Mucosa of descending colon (tissue), 3 donors: Measurements from ENCODE around the gene LRRC37A. TPM values are rescaled to one million over a fixed set of nuclear protein-coding genes. Genes with fewer than 3 reads are reported as not detected.
"Not testable (repeated sequence)": the region's sequence is repeated elsewhere in the genome, so short reads cannot be mapped to it uniquely, and the experiment has no call there.

Experiments used
- ATAC-seq: fragments of 200-7000 bp; cut with Tn5 transposase; one replicate; pipeline ENCODE4 v1.9.1; 2020; ENCODE audit warnings: mild to moderate bottlenecking, moderate library complexity
- DNase-seq, 3 donors: peaks; one replicate each; pipeline ENCODE4 v3.0.0-alpha.2; 2020
- H3K36me3 ChIP-seq: fragments of 200-600 bp; one replicate; pipeline ENCODE4 v1.8.0; 2021; ENCODE audit warnings: low read depth, mild to moderate bottlenecking
- H3K4me1 ChIP-seq: fragments of 200-600 bp; one replicate; pipeline ENCODE4 v1.8.0; 2021; ENCODE audit warnings: low read depth, mild to moderate bottlenecking
- H3K4me3 ChIP-seq: fragments of 200-600 bp; one replicate; pipeline ENCODE4 v1.8.0; 2021; ENCODE audit warnings: mild to moderate bottlenecking
- H3K9me3 ChIP-seq: fragments of 200-600 bp; one replicate; pipeline ENCODE4 v1.8.0; 2021; ENCODE audit warnings: mild to moderate bottlenecking
- CTCF ChIP-seq: fragments of 200-600 bp; IDR thresholded peaks from one replicate; pipeline ENCODE4 v1.8.0; 2022; ENCODE audit warnings: antibody characterized with exemption, mild to moderate bottlenecking
- intact Hi-C, 2 donors: fragments of 100-400 bp; cut with DNase I in 1 of 2; cut with micrococcal nuclease in 1 of 2; formaldehyde crosslinking; loops; one replicate each; pipeline versions ENCODE4 v1.11.0 to v1.11.1; 2022; cut with DNase I, micrococcal nuclease
- total RNA-seq, 3 donors: library from RNA; stranded (reverse); fragmentation: NEBNext Ultra II Directional in 2 of 3; extraction: Animal tissue kit (Norgen Biotek cat#: 25700) in 2 of 3; gene quantifications; one replicate each; pipeline versions ENCODE4 v1.2.1 to v1.2.4, GENCODE V29; 2021 to 2023
- donor health status: DM: no; HTN: no; CAD: no; lungs with moderate emphysema.
- donor health status: DM: no; HTN: no; CAD: no.
- donor health status: DM: no; HTN: yes; CAD: no.

LRRC37A gene
- total RNA-seq, 3 donors from 2014 or later: 2.9 to 6.5 (median 3.1) TPM

- Histone ChIP-seq H3K9me3 (no peaks in the 10 kb centered on the region), H3K4me3 (no peak overlapping the region), H3K4me1 (no peaks in the 10 kb centered on the region), H3K36me3 (no peaks in the 10 kb centered on the region)
- no peak for TF ChIP-seq CTCF
- intact Hi-C loops: no loop called here
- ATAC-seq: no peak
- no peak for DNase-seq
These were observed 20.7 kb upstream of the LRRC37A start for GRCh38 chr17:46274238-46274637.

GRCh38 chr17:46276728-46277479, 18.0 kb upstream of the LRRC37A start:
- DNase-seq, H3K36me3 ChIP-seq, ATAC-seq, H3K4me1 ChIP-seq, H3K9me3 ChIP-seq, H3K4me3 ChIP-seq, intact Hi-C loops: not testable (repeated sequence)

- not testable (repeated sequence) for DNase-seq, H3K36me3 ChIP-seq, H3K9me3 ChIP-seq, H3K4me3 ChIP-seq, ATAC-seq, H3K4me1 ChIP-seq
- intact Hi-C loops: loop anchor here in 1 of 2 donors (10.0 kb wide), 1 partner anchor 287 kb away; the partner anchor contains the start of gene STH
These were observed 13.6 kb upstream of the LRRC37A start for GRCh38 chr17:46281336-46281735.

GRCh38 chr17:46282635-46283034, 12.3 kb upstream of the LRRC37A start:
- H3K36me3 ChIP-seq, H3K9me3 ChIP-seq, H3K4me1 ChIP-seq, DNase-seq, H3K4me3 ChIP-seq, ATAC-seq: not testable (repeated sequence)
- intact Hi-C loops: loop anchor here in 1 of 2 donors (10.0 kb wide), 1 partner anchor 288 kb away; the partner anchor contains the start of gene STH

GRCh38 chr17:46284467-46284866, 10.5 kb upstream of the LRRC37A start:
- not testable (repeated sequence) for H3K4me1 ChIP-seq, H3K9me3 ChIP-seq, ATAC-seq, DNase-seq, H3K4me3 ChIP-seq, H3K36me3 ChIP-seq
- intact Hi-C loops: loop anchor here in 1 of 2 donors (10.0 kb wide), 1 partner anchor 290 kb away; the partner anchor contains the start of gene STH

GRCh38 chr17:46285500-46285899, 9.4 kb upstream of the LRRC37A start:
- DNase-seq, ATAC-seq, H3K36me3 ChIP-seq, H3K4me3 ChIP-seq, H3K9me3 ChIP-seq, H3K4me1 ChIP-seq: not testable (repeated sequence)
- intact Hi-C loops: loop anchor here in 1 of 2 donors (10.0 kb wide), 1 partner anchor 291 kb away; the partner anchor contains the start of gene STH

- ATAC-seq: peak; percentile 95
- peak in 1 of 3 donors; percentile 79 for DNase-seq
- not testable (repeated sequence) for H3K4me3 ChIP-seq, H3K4me1 ChIP-seq, H3K9me3 ChIP-seq, H3K36me3 ChIP-seq
- peak; percentile 39 for TF ChIP-seq CTCF
- intact Hi-C loops: loop anchor here in 1 of 2 donors (10.0 kb wide), 1 partner anchor 292 kb away; the partner anchor contains the start of gene STH
These were observed 8.1 kb upstream of the LRRC37A start for GRCh38 chr17:46286764-46287221.

- not testable (repeated sequence) for H3K4me1 ChIP-seq, DNase-seq, ATAC-seq, H3K4me3 ChIP-seq, H3K9me3 ChIP-seq, H3K36me3 ChIP-seq
- intact Hi-C loops: loop anchor here in 1 of 2 donors (10.0 kb wide), 1 partner anchor 293 kb away; the partner anchor contains the start of gene STH
These were observed 7.3 kb upstream of the LRRC37A start for GRCh38 chr17:46287587-46287986.

- H3K9me3 ChIP-seq, intact Hi-C loops, H3K4me3 ChIP-seq, H3K4me1 ChIP-seq, H3K36me3 ChIP-seq: not testable (repeated sequence)
- DNase-seq (peak in 1 of 3 donors; percentile 26), ATAC-seq (peak; percentile 62)
These were observed 3.9 kb upstream of the LRRC37A start for GRCh38 chr17:46290906-46291546.

GRCh38 chr17:46291618-46292017, 3.3 kb upstream of the LRRC37A start:
- DNase-seq, ATAC-seq, intact Hi-C loops, H3K4me3 ChIP-seq, H3K4me1 ChIP-seq, H3K36me3 ChIP-seq, H3K9me3 ChIP-seq: not testable (repeated sequence)

GRCh38 chr17:46341220-46341619, 46.3 kb downstream of the LRRC37A start:
- DNase-seq, intact Hi-C loops, H3K36me3 ChIP-seq, H3K4me1 ChIP-seq, H3K4me3 ChIP-seq, H3K9me3 ChIP-seq: not testable (repeated sequence)
- ATAC-seq: peak; percentile 54

- ATAC-seq: peak; percentile 63
- DNase-seq, H3K4me1 ChIP-seq, intact Hi-C loops, H3K9me3 ChIP-seq, H3K4me3 ChIP-seq, H3K36me3 ChIP-seq: not testable (repeated sequence)
These were observed 47.2 kb downstream of the LRRC37A start for GRCh38 chr17:46342131-46342530.
